Vagina (tissue), 2 donors: ENCODE data around the gene DAZAP1.
"Not testable (repeated sequence)": the region's sequence is repeated elsewhere in the genome, so short reads cannot be mapped to it uniquely, and the experiment has no call there.

Experiments used
- CTCF ChIP-seq, 3 experiments: fragments of 450-650 bp in 2 of 3; fragments of 200-600 bp in 1 of 3; sonication (generic) in 1 of 3; IDR thresholded peaks; one replicate each; pipeline ENCODE4 v1.5.1; 2017 to 2019; ENCODE audit warnings: antibody characterized with exemption in 3 of 3, mild to moderate bottlenecking in 2 of 3, moderate library complexity in 2 of 3
- POLR2A ChIP-seq, 2 donors: fragments of 450-650 bp; IDR thresholded peaks; one replicate each; pipeline ENCODE4 v1.6.1; 2017; ENCODE audit warnings: antibody characterized with exemption in 2 of 2, mild to moderate bottlenecking in 2 of 2, moderate library complexity in 2 of 2

- TF ChIP-seq CTCF, POLR2A (IDR thresholded peaks at IDR 0.05): not testable (repeated sequence)
Observed at GRCh38 chr19:1420085-1420484, 12.7 kb downstream of the DAZAP1 start.
